NT2/D1 (cell line): ENCODE results near the gene HAGH.

Experiments
- YY1 ChIP-seq: IDR thresholded peaks from 2 replicates; pipeline ENCODE4 v1.6.1; 2011; ENCODE audit not compliant: insufficient read length, insufficient read depth
- ZNF274 ChIP-seq: IDR thresholded peaks from 2 replicates; pipeline ENCODE4 v1.6.1; 2011; ENCODE audit warnings: mild to moderate bottlenecking, low read depth, low read length

- no peak for TF ChIP-seq ZNF274
- no peak for TF ChIP-seq YY1
Measured at GRCh38 chr16:1792836-1793577, 33.6 kb downstream of the HAGH start.
